ENCODE results near the gene CPLANE1. TPM values are rescaled to one million over a fixed set of nuclear protein-coding genes. Genes with fewer than 3 reads are reported as not detected.

The CPLANE1 gene
- total RNA-seq, 4 donors from 2014 or later: 14.0 to 65.2 (median 21.3) TPM

- H3K36me3 ChIP-seq: peaks cover 0 to 18% (median 0%) of the 10 kb centered on the region in 3 donors
Measured at GRCh38 chr5:37120270-37120669, 128.9 kb downstream of the CPLANE1 start.

GRCh38 chr5:37116359-37116758, 132.8 kb downstream of the CPLANE1 start:
- DNase-seq: no peak
- Histone ChIP-seq H3K4me3 (no peak overlapping the region), H3K9me3 (no peaks in the 10 kb centered on the region), H3K27me3 (no peaks in the 10 kb centered on the region), H3K36me3 (peaks cover 0 to 36% (median 0%) of the 10 kb centered on the region in 3 donors), H3K27ac (no peak overlapping the region), H3K4me1 (peaks cover 0 to 3% (median 0%) of the 10 kb centered on the region in 4 donors)
- no peak for TF ChIP-seq CTCF (IDR thresholded peaks at IDR 0.05)
- no peak for TF ChIP-seq POLR2A (IDR thresholded peaks at IDR 0.05)

More at GRCh38 chr5:37120270-37120669, 128.9 kb downstream of the CPLANE1 start:
- TF ChIP-seq POLR2A (IDR thresholded peaks at IDR 0.05): no peak
- TF ChIP-seq CTCF (IDR thresholded peaks at IDR 0.05): no peak
- H3K27me3 ChIP-seq: no peaks in the 10 kb centered on the region
- no peak overlapping the region for H3K4me3 ChIP-seq
- H3K9me3 ChIP-seq: no peaks in the 10 kb centered on the region
- no peak overlapping the region for H3K27ac ChIP-seq
- no peak for DNase-seq
- no peaks in the 10 kb centered on the region for H3K4me1 ChIP-seq

- Histone ChIP-seq H3K4me3 (no peak overlapping the region), H3K36me3 (peaks cover 0 to 31% (median 0%) of the 10 kb centered on the region in 3 donors)
- TF ChIP-seq CTCF (IDR thresholded peaks at IDR 0.05): no peak
- TF ChIP-seq POLR2A (IDR thresholded peaks at IDR 0.05): no peak
Measured at GRCh38 chr5:37112383-37112991, 136.7 kb downstream of the CPLANE1 start.

GRCh38 chr5:37111426-37112382, 137.5 kb downstream of the CPLANE1 start:
- Histone ChIP-seq H3K9me3 (no peaks in the 10 kb centered on the region), H3K27ac (no peak overlapping the region), H3K36me3 (peaks cover 0 to 34% (median 0%) of the 10 kb centered on the region in 3 donors), H3K27me3 (no peaks in the 10 kb centered on the region), H3K4me3 (no peak overlapping the region), H3K4me1 (peaks cover 0 to 11% (median 0%) of the 10 kb centered on the region in 4 donors)
- no peak for TF ChIP-seq POLR2A (IDR thresholded peaks at IDR 0.05)
- no peak for DNase-seq

More at GRCh38 chr5:37112383-37112991, 136.7 kb downstream of the CPLANE1 start:
- Histone ChIP-seq H3K9me3 (no peaks in the 10 kb centered on the region), H3K27me3 (no peaks in the 10 kb centered on the region), H3K27ac (no peak overlapping the region), H3K4me1 (peaks cover 0 to 11% (median 0%) of the 10 kb centered on the region in 4 donors)
- DNase-seq: no peak

GRCh38 chr5:37110135-37110534, 139.0 kb downstream of the CPLANE1 start:
- peaks cover 0 to 34% (median 0%) of the 10 kb centered on the region in 3 donors for H3K36me3 ChIP-seq
- H3K27me3 ChIP-seq: no peaks in the 10 kb centered on the region
- peak overlapping the region in 1 of 4 donors; percentile 38 for H3K27ac ChIP-seq
- H3K4me3 ChIP-seq: no peak overlapping the region
- TF ChIP-seq CTCF (IDR thresholded peaks at IDR 0.05): no peak
- no peak for TF ChIP-seq POLR2A (IDR thresholded peaks at IDR 0.05)
- no peak for DNase-seq
- no peaks in the 10 kb centered on the region for H3K9me3 ChIP-seq
- peaks cover 0 to 11% (median 0%) of the 10 kb centered on the region in 4 donors for H3K4me1 ChIP-seq
